KBM-7 (cell line): Measurements from ENCODE around the gene APOB.

Experiments
- DNase-seq: peaks from one replicate; pipeline ENCODE4 v3.0.0-alpha.2; 2015
- in situ Hi-C: fragments of 300-500 bp; cut with MboI; formaldehyde crosslinking; loops from 2 replicates; pipeline ENCODE4 v1.14.3; 2020; ENCODE audit warnings: low sequenced_read_pairs, low pct_unique_long_range_greater_than_20kb, mixed read lengths

APOB gene

DNA sequence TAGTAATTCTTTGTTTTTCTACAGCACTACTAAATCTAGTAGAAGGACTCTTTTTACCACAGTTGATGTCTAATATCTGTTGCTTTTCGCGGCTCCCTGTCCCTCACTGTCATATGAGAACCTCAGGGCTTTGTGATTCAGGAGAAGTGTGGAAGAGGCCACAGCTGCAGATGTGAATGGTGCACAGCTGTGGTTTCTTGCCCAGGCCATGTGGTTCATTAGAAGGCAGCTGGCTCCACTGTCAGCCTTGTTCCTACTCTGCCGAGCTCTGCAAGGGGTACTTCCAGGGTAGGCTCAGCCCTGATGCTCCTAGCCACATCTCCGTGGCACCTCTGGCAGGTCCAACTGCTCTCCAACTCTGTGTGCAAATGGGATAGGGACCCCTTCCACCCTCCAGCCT, 83.9 kb downstream of the APOB start:
- in situ Hi-C loops, result loop anchor here (10.0 kb wide), 1 partner anchor 295 kb away; the partner anchor contains the start of gene GDF7

DNA sequence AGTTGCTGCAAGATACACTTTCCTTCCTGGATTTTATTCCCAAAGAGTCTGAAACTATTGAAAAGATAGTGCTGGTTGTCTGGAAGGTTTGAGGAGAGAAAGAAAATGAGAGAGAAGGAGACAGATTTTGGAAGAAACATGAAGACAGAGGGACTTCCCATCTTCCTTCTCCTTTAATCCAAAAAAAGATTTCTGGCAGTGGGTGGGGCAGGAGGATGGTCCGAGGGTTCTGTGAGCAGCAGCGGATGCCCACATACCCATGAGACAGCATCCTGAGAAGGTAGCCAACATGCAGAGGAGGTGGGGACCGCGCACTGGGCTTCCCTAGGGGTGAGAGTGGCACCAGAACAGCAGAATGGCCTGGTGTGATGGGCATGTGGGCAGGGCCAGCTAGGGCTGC, 84.6 kb downstream of the APOB start:
- in situ Hi-C loops, result no loop called here
- DNase-seq, result no peak

More for the DNA sequence above, 83.9 kb downstream of the APOB start:
- no peak for DNase-seq

DNA sequence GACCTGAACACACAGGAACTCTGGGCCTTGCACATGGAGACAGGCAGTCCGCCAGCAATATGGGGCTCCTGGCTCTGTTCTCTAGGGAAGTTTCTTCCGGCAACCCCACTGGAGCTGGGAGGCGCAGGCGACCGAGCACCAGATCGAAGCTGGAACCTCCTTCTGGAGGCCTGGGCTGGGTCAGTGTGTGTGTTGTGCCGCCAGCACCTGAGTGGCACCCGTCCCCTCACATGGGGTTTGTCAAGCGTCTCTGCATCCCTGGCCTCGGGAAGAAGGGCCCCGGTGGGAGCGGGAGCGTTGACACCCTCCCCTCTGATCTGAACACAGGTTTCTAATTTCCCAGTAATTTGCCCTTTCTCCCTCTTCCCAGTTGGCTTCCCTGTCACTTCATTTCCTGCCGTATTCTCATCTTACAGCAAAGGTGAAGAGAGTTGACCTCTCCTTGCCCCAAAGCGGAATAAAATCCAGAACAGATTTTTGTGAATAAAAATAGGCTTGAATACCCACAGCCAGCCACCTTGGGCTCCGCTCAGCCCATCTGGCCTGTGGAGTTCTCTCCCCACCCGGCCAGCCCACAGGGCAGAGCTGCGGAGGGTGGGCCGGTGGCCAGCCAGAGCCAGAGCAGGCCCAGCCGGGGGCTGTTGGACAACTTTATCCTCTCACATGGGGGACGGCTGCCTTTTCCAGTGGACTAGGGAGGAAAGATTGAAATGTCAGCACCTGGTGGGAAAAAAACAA, 85.9 kb downstream of the APOB start:
- in situ Hi-C loops, result no loop called here
- no peak for DNase-seq

DNA sequence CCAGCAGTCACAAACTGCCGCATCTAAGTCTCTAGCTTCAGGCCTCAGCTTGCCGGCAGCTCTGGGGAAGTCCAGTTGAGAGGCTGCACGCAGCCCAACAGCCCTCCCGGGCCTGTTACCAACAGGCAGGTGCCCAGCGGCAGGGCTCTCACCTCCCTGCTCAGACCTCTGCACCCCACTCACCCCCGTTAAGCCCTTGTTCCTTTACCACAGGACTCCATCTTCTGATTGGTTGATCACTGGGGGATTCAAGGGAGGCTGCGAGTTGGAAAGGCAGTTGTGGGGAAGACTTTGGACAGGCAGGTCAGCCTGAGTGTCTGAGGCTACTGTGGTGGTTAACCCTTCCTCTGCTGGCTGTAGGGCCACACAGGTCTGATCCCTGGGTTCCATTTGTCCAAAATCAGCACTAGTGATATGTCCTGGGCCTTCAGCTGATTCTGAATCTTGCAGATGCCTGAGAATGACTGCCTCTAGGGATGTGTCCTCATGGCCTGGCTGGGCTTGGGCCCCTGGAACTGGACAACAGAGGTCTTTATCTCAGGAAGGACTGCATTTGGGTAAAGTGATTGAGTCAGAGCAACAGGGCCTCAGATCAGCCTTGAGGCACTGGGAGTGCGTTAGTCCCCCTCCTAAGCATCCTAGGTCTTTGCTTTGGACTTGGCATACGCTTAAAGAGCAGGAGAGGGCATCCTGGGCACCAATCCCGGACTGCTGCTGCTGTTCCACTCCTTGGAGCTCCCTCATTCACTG, 88.4 kb downstream of the APOB start:
- in situ Hi-C loops, result no loop called here

DNA sequence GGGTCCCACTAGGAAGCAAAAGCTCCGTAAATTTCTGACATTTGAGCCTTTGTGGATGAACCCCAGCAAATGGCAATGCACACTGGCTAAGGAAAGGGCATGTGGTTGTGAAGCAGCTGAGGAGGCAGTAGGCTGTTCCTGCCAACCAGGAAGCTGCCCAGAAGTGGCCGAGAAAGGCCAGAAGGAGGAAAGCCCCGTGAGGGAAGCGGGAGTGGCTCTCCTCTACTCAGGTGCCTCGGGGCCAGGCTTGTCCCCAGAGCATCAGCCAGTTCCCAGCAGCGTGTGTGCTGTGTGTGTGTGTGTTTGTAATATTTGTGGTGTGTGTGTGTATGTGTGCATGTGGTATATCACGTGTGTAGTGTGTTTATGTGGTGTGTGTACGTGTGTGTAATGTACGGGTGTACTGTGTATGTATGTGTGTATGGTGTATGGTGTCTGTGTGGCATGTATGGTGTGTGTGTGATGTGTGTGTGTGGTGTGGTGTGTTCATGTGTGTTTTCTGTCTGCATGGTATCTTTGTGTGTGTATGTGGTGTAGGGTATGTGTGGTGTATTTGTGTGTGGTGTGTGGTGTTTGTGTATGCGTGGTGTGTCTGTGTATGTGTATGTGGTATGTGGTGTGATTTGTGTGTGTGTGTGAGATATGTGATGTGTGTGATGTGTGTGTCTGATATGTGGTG, 90.6 kb downstream of the APOB start:
- in situ Hi-C loops, result no loop called here
- no peak for DNase-seq

More for the DNA sequence above, 88.4 kb downstream of the APOB start:
- DNase-seq, result no peak
